ENCODE results near the gene NR1H2. TPM values are rescaled to one million over a fixed set of nuclear protein-coding genes. Genes with fewer than 3 reads are reported as not detected.

Gene NR1H2
- total RNA-seq, 1 experiment from 2014 or later = 40.3 TPM

- H3K4me2 ChIP-seq (ENCODE audit: low read length) = no peak overlapping the region
- no peaks in the 10 kb centered on the region for H4K20me1 ChIP-seq (ENCODE audit: insufficient read depth)
- H3K9me2 ChIP-seq (ENCODE audit: insufficient read depth) = no peaks in the 10 kb centered on the region
- H3K9ac ChIP-seq (ENCODE audit: low read length) = no peak overlapping the region
- H3K27ac ChIP-seq (ENCODE audit: low read depth, low read length) = no peak overlapping the region
- peaks cover 13 to 46% of the 10 kb centered on the region in 2 experiments; a peak in 3 of 4 replicates for H3K36me3 ChIP-seq (ENCODE audit: control insufficient read depth in 1 of 2, insufficient read depth in 2 of 2, low read length in 2 of 2)
- intact Hi-C loops (cut with micrococcal nuclease) = no loop called here
- ChIA-PET POLR2A (no interaction called here), RAD21 (ENCODE audit: low non-redundant PET in 1 of 2, low total read pairs in 2 of 2, uncharacterized antibody in 2 of 2, unreplicated experiment in 2 of 2) (no interaction called here), CTCF (no interaction called here)
- ATAC-seq = no peak
- DNase-seq (ENCODE audit: low read depth, low spot score) = no peak
- H3K4me3 ChIP-seq (replicated peaks in 1 of 2; ENCODE audit: low read depth in 1 of 2, low read length in 2 of 2) = no peak overlapping the region
- no peak for TF ChIP-seq POLR2A (IDR thresholded peaks at IDR 0.05; ENCODE audit: borderline replicate concordance, extremely low read depth, insufficient read depth, insufficient read length)
- no peak overlapping the region for H2AFZ ChIP-seq (ENCODE audit: low read depth, low read length, poor library complexity, severe bottlenecking)
- no TSS peak for BruUV-seq (replicated peaks)
- H3K79me2 ChIP-seq (ENCODE audit: insufficient read depth, low read length) = no peaks in the 10 kb centered on the region
- H3K9me3 ChIP-seq (ENCODE audit: control insufficient read depth in 1 of 2, insufficient read depth in 1 of 2, low read depth in 1 of 2, low read length in 2 of 2) = no peaks in the 10 kb centered on the region
- H3K4me1 ChIP-seq (ENCODE audit: control insufficient read depth in 1 of 2, insufficient read depth in 2 of 2, low read length in 2 of 2) = no peaks in the 10 kb centered on the region
- no peaks in the 10 kb centered on the region for H3K27me3 ChIP-seq (ENCODE audit: insufficient read depth, low read length)
Measured at GRCh38 chr19:50406829-50407228, 30.6 kb downstream of the NR1H2 start.

GRCh38 chr19:50409347-50409746 lies 33.1 kb downstream of the NR1H2 start:
- Histone ChIP-seq H4K20me1 (ENCODE audit: insufficient read depth) (no peaks in the 10 kb centered on the region), H2AFZ (ENCODE audit: low read depth, low read length, poor library complexity, severe bottlenecking) (no peak overlapping the region), H3K9me3 (ENCODE audit: control insufficient read depth in 1 of 2, insufficient read depth in 1 of 2, low read depth in 1 of 2, low read length in 2 of 2) (no peaks in the 10 kb centered on the region), H3K36me3 (ENCODE audit: control insufficient read depth in 1 of 2, insufficient read depth in 2 of 2, low read length in 2 of 2) (peaks cover 13 to 31% of the 10 kb centered on the region in 2 experiments), H3K4me3 (replicated peaks in 1 of 2; ENCODE audit: low read depth in 1 of 2, low read length in 2 of 2) (no peak overlapping the region), H3K9ac (ENCODE audit: low read length) (no peak overlapping the region), H3K4me1 (ENCODE audit: control insufficient read depth in 1 of 2, insufficient read depth in 2 of 2, low read length in 2 of 2) (no peaks in the 10 kb centered on the region), H3K79me2 (ENCODE audit: insufficient read depth, low read length) (no peaks in the 10 kb centered on the region), H3K27ac (ENCODE audit: low read depth, low read length) (no peak overlapping the region), H3K9me2 (ENCODE audit: insufficient read depth) (no peaks in the 10 kb centered on the region), H3K27me3 (ENCODE audit: insufficient read depth, low read length) (no peaks in the 10 kb centered on the region), H3K4me2 (ENCODE audit: low read length) (no peak overlapping the region)
- BruUV-seq (replicated peaks) = no TSS peak
- ATAC-seq = no peak
- RAD21 ChIA-PET (ENCODE audit: low non-redundant PET in 1 of 2, low total read pairs in 2 of 2, uncharacterized antibody in 2 of 2, unreplicated experiment in 2 of 2) = no interaction called here
- DNase-seq (ENCODE audit: low read depth, low spot score) = no peak
- CTCF ChIA-PET = no interaction called here
- POLR2A ChIA-PET = no interaction called here
- intact Hi-C loops (cut with micrococcal nuclease) = no loop called here
- TF ChIP-seq CEBPB (IDR thresholded peaks at IDR 0.05; ENCODE audit: low read depth) (no peak), SIN3A (IDR thresholded peaks at IDR 0.05; ENCODE audit: low read depth) (no peak), REST (IDR thresholded peaks at IDR 0.05; ENCODE audit: low read depth) (no peak), POLR2AphosphoS5 (IDR thresholded peaks at IDR 0.05; ENCODE audit: low read depth, low read length) (no peak), EZH2 (IDR thresholded peaks at IDR 0.05) (no peak), EGR1 (IDR thresholded peaks at IDR 0.05; ENCODE audit: low read depth) (no peak), SP1 (IDR thresholded peaks at IDR 0.05; ENCODE audit: low read depth) (no peak), JUND (IDR thresholded peaks at IDR 0.05) (no peak), ZBTB33 (IDR thresholded peaks at IDR 0.05; ENCODE audit: extremely low read depth, insufficient replicate concordance, low read length) (no peak), ATF3 (IDR thresholded peaks at IDR 0.05) (no peak), SRF (IDR thresholded peaks at IDR 0.05; ENCODE audit: low read depth) (no peak), RAD21 (IDR thresholded peaks at IDR 0.05; ENCODE audit: low read depth) (no peak), CBX3 (IDR thresholded peaks at IDR 0.05; ENCODE audit: low read depth) (no peak), POLR2A (IDR thresholded peaks at IDR 0.05; ENCODE audit: borderline replicate concordance, extremely low read depth, insufficient read depth, insufficient read length) (no peak), TCF7L2 (IDR thresholded peaks at IDR 0.05; ENCODE audit: borderline replicate concordance, extremely low read depth, insufficient read depth, insufficient read length) (no peak), YY1 (IDR thresholded peaks at IDR 0.05; ENCODE audit: extremely low read depth, insufficient replicate concordance, low read depth, low read length) (no peak), ZNF274 (IDR thresholded peaks at IDR 0.05; ENCODE audit: low read depth, low read length) (no peak), ZFX (IDR thresholded peaks at IDR 0.05) (no peak)
